PFSK-1 (cell line): ENCODE results near the gene LILRB5.

ENCODE experiments used
- REST ChIP-seq, 2 experiments: IDR thresholded peaks; 2 replicates each; pipeline versions ENCODE4 v1.6.1 to v1.8.0; 2011 to 2012; ENCODE audit warnings: low read depth in 2 of 2, low read length in 2 of 2, control low read depth in 1 of 2, inconsistent platforms in 1 of 2, mild to moderate bottlenecking in 1 of 2, moderate library complexity in 1 of 2; ENCODE audit not compliant: insufficient read depth in 1 of 2
- TAF1 ChIP-seq: IDR thresholded peaks from 2 replicates; pipeline ENCODE4 v1.6.1; 2012; ENCODE audit warnings: low read length, control low read depth, borderline replicate concordance; ENCODE audit not compliant: insufficient read depth

GRCh38 chr19:54209811-54210494 lies 47.1 kb downstream of the LILRB5 start:
- no peak for TF ChIP-seq REST (IDR thresholded peaks at IDR 0.05; ENCODE audit: insufficient read depth in 1 of 2, low read depth in 2 of 2, low read length in 2 of 2)
- no peak for TF ChIP-seq TAF1
